Keratinocyte (primary cell): ENCODE data around the gene DEPDC4. TPM values are rescaled to one million over a fixed set of nuclear protein-coding genes. Genes with fewer than 3 reads are reported as not detected.
"Not testable (repeated sequence)": the region's sequence is repeated elsewhere in the genome, so short reads cannot be mapped to it uniquely, and the experiment has no call there.

Source experiments
- DNase-seq: peaks from one replicate; pipeline ENCODE4 v3.0.0-alpha.2; 2011; ENCODE audit warnings: low read depth, missing footprints, low spot score
- FAIRE-seq: peaks from 2 replicates; lab custom pipeline; 2011; peaks lifted over from hg19 to GRCh38; lab: Jason Lieb, UNC
- H2AFZ ChIP-seq: 2 replicates; pipeline ENCODE4 v1.6.0; 2012; ENCODE audit warnings: low read length, control low read depth, inconsistent platforms; ENCODE audit not compliant: control insufficient read depth
- H3K27ac ChIP-seq: 2 replicates; pipeline ENCODE4 v1.5.1; 2011; ENCODE audit warnings: low read length; ENCODE audit not compliant: control insufficient read depth, insufficient read depth
- H3K27me3 ChIP-seq: 3 replicates; pipeline ENCODE4 v1.6.0; 2011; ENCODE audit warnings: low read length; ENCODE audit not compliant: control insufficient read depth, insufficient read depth; ENCODE audit errors: extremely low read depth
- H3K36me3 ChIP-seq, 2 experiments: 2 replicates in 1 of 2; 3 replicates in 1 of 2; pipeline ENCODE4 v1.5.1; 2011; ENCODE audit warnings: low read length in 2 of 2, mild to moderate bottlenecking in 1 of 2; ENCODE audit not compliant: control insufficient read depth in 2 of 2, insufficient read depth in 2 of 2; ENCODE audit errors: extremely low read depth in 1 of 2
- H3K4me1 ChIP-seq: 3 replicates; pipeline ENCODE4 v1.5.1; 2011; ENCODE audit warnings: low read length; ENCODE audit not compliant: control insufficient read depth, insufficient read depth; ENCODE audit errors: extremely low read depth
- H3K4me2 ChIP-seq: 3 replicates; pipeline ENCODE4 v1.6.0; 2011; ENCODE audit warnings: low read depth, low read length; ENCODE audit not compliant: control insufficient read depth, insufficient read depth; ENCODE audit errors: extremely low read depth
- H3K4me3 ChIP-seq, 3 experiments: fragments of 200-600 bp in 1 of 3; sonication (generic) in 1 of 3; 2 replicates in 2 of 3; 3 replicates in 1 of 3; pipeline ENCODE4 v1.5.1; 2011 to 2016; ENCODE audit warnings: low read length in 3 of 3, mild to moderate bottlenecking in 3 of 3, control low read depth in 2 of 3, inconsistent platforms in 1 of 3, low read depth in 1 of 3, mixed read lengths in 1 of 3, mixed run types in 1 of 3, moderate library complexity in 1 of 3; ENCODE audit not compliant: control insufficient read depth in 2 of 3, insufficient read depth in 2 of 3; ENCODE audit errors: extremely low read depth in 1 of 3
- H3K79me2 ChIP-seq: 2 replicates; pipeline ENCODE4 v1.6.0; 2012; ENCODE audit warnings: low read length; ENCODE audit not compliant: control insufficient read depth, insufficient read depth
- H3K9ac ChIP-seq: 3 replicates; pipeline ENCODE4 v1.6.0; 2011; ENCODE audit warnings: low read length; ENCODE audit not compliant: control insufficient read depth, insufficient read depth; ENCODE audit errors: extremely low read depth
- H3K9me1 ChIP-seq: 3 replicates; pipeline ENCODE4 v1.6.0; 2011; ENCODE audit warnings: low read length; ENCODE audit not compliant: control insufficient read depth, insufficient read depth; ENCODE audit errors: extremely low read depth
- H3K9me3 ChIP-seq: 2 replicates; pipeline ENCODE4 v1.5.1; 2012; ENCODE audit warnings: low read depth, low read length; ENCODE audit not compliant: control insufficient read depth
- H4K20me1 ChIP-seq: 3 replicates; pipeline ENCODE4 v1.6.0; 2011; ENCODE audit warnings: low read length; ENCODE audit not compliant: control insufficient read depth, insufficient read depth; ENCODE audit errors: extremely low read depth
- EZH2 ChIP-seq: IDR thresholded peaks from one replicate; pipeline ENCODE4 v1.6.1; 2012; ENCODE audit warnings: inconsistent platforms, mild to moderate bottlenecking, low read length, moderate library complexity
- dilution Hi-C: fragments of 300-500 bp; cut with MboI; formaldehyde crosslinking; loops from one replicate; pipeline ENCODE4 v1.7.0; 2020; ENCODE audit warnings: low sequenced_read_pairs; ENCODE audit not compliant: extremely low pct_ligation_motif_present
- polyA plus RNA-seq, 5 experiments: library from polyadenylated mRNA; depleted of rRNA in 3 of 5; stranded (reverse) in 3 of 5; stranded (forward) in 1 of 5; unstranded in 1 of 5; fragments of >200 nt; gene quantifications; 1 replicate in 1 of 5; 2 replicates in 3 of 5; 3 replicates in 1 of 5; pipeline versions ENCODE4 v1.2.1 to v1.2.3, GENCODE V29; 2011 to 2012; ENCODE audit warnings: missing spikeins in 2 of 5, low read depth in 1 of 5, low replicate concordance in 1 of 5
- TF ChIP-seq, protein P1 (sequence below), 3 experiments: IDR thresholded peaks in 1 of 3; conservative IDR thresholded peaks in 1 of 3; optimal IDR thresholded peaks in 1 of 3; 2 replicates in 2 of 3; 3 replicates in 1 of 3; pipeline versions ENCODE3 to v1.5.1; 2011; ENCODE audit warnings: low read length in 3 of 3, mild to moderate bottlenecking in 3 of 3, moderate library complexity in 2 of 3, control low read depth in 1 of 3, inconsistent platforms in 1 of 3; ENCODE audit not compliant: insufficient read depth in 2 of 3; ENCODE audit errors: extremely low read depth in 1 of 3

Gene DEPDC4
- polyA plus RNA-seq, 1 donor (not counting 4 experiments of a cell fraction or from before 2014, with no cell fraction given), result 2.4 TPM

DNA sequence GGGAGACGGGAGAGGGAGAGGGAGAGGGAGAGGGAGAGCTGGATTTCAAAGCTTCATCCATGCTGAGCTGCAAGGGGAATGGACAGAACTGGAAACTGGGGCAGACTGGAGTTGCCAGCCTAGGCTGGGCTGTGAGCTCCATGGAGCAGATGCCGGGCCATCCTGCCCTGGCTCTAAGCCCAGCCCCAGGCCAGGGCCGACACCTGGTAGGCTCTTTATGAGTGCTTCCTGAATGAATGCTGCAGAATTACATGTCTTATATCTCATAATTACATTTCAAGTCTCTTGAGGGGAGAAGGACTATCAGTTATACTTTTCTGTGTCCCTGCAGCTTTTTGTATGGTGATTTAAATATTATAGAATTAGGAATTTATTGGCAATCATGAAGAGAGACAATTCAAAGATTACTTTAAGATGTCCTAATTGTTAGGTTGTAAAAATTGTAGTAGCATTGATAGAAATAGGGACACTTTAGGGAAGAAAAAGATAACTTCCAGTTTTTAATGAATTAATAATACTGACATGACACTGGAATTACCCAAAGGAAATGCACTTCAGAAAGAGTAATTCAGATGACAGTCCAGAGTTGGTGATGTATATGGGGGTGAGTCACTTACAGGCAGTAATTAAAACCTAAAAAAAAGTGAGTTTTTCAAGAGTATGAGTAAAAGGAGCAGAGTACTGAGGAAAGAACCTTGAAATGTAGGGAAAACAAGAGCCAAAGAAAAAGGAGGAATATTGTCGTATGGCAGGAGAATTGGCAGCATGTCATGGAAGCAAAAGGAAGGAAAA lies 29.1 kb upstream of the DEPDC4 start:
- DNase-seq (no peak), FAIRE-seq (no peak)
- dilution Hi-C loops, result no loop called here
- Histone ChIP-seq H3K79me2 (no peaks in the 10 kb centered on the region), H3K4me1 (no peaks in the 10 kb centered on the region), H3K27ac (no peak overlapping the region), H3K4me3 (no peak overlapping the region), H3K9me1 (no peaks in the 10 kb centered on the region), H4K20me1 (no peaks in the 10 kb centered on the region), H3K36me3 (peaks cover 2 to 6% of the 10 kb centered on the region in 2 experiments), H3K27me3 (no peaks in the 10 kb centered on the region), H3K9me3 (no peaks in the 10 kb centered on the region), H3K4me2 (no peak overlapping the region), H3K9ac (no peak overlapping the region), H2AFZ (no peak overlapping the region)
- TF ChIP-seq EZH2, result no peak
- TF ChIP-seq, protein P1, sequence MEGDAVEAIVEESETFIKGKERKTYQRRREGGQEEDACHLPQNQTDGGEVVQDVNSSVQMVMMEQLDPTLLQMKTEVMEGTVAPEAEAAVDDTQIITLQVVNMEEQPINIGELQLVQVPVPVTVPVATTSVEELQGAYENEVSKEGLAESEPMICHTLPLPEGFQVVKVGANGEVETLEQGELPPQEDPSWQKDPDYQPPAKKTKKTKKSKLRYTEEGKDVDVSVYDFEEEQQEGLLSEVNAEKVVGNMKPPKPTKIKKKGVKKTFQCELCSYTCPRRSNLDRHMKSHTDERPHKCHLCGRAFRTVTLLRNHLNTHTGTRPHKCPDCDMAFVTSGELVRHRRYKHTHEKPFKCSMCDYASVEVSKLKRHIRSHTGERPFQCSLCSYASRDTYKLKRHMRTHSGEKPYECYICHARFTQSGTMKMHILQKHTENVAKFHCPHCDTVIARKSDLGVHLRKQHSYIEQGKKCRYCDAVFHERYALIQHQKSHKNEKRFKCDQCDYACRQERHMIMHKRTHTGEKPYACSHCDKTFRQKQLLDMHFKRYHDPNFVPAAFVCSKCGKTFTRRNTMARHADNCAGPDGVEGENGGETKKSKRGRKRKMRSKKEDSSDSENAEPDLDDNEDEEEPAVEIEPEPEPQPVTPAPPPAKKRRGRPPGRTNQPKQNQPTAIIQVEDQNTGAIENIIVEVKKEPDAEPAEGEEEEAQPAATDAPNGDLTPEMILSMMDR (optimal IDR thresholded peaks at IDR 0.05 in 1 of 3, IDR thresholded peaks at IDR 0.05 in 1 of 3, conservative IDR thresholded peaks at IDR 0.05 in 1 of 3; ENCODE audit: extremely low read depth in 1 of 3, insufficient read depth in 2 of 3, low read length in 3 of 3), result no peak

DNA sequence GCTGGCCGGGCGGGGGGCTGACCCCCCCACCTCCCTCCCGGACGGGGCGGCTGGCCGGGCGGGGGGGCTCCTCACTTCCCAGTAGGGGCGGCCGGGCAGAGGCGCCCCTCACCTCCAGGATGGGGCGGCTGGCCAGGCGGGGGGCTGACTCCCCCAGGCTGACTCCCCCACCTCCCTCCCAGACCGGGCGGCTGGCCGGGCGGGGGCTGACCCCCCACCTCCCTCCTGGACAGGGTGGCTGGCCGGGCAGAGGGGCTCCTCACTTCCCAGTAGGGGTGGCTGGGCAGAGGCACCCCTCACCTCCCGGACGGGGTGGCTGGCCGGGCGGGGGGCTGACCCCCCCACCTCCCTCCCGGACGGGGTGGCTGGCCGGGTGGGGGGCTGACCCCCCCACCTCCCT lies 27.5 kb upstream of the DEPDC4 start:
- dilution Hi-C loops, result not testable (repeated sequence)

More for the DNA sequence above, 27.5 kb upstream of the DEPDC4 start:
- not testable (repeated sequence) for H3K9me3 ChIP-seq, H2AFZ ChIP-seq, H3K27ac ChIP-seq, DNase-seq, H3K9me1 ChIP-seq, H3K4me2 ChIP-seq, FAIRE-seq, H3K4me1 ChIP-seq, H3K9ac ChIP-seq, H4K20me1 ChIP-seq, H3K36me3 ChIP-seq, H3K79me2 ChIP-seq, H3K27me3 ChIP-seq, H3K4me3 ChIP-seq
